Ascending aorta (tissue), 2 donors: Measurements from ENCODE around the gene KRT78. TPM values are rescaled to one million over a fixed set of nuclear protein-coding genes. Genes with fewer than 3 reads are reported as not detected.

ENCODE experiments used
- DNase-seq, 2 donors: peaks; one replicate each; pipeline ENCODE4 v3.0.0-alpha.2; 2019; ENCODE audit warnings: low spot score in 2 of 2
- H3K27ac ChIP-seq, 2 donors: fragments of 200-600 bp; sonication (generic); one replicate each; pipeline ENCODE4 v1.5.1; 2016 to 2017; ENCODE audit warnings: mild to moderate bottlenecking in 1 of 2
- H3K27me3 ChIP-seq: fragments of 200-600 bp; sonication (generic); one replicate; pipeline ENCODE4 v1.5.1; 2017
- H3K36me3 ChIP-seq, 2 donors: fragments of 200-600 bp; sonication (generic); one replicate each; pipeline ENCODE4 v1.5.1; 2016
- H3K4me1 ChIP-seq, 2 donors: fragments of 200-600 bp; sonication (generic); one replicate each; pipeline ENCODE4 v1.5.1; 2016 to 2017; ENCODE audit warnings: mild to moderate bottlenecking in 1 of 2
- H3K4me3 ChIP-seq, 2 donors: fragments of 200-600 bp; sonication (generic); one replicate each; pipeline ENCODE4 v1.5.1; 2016 to 2017; ENCODE audit warnings: mild to moderate bottlenecking in 1 of 2
- H3K9me3 ChIP-seq, 2 donors: fragments of 200-600 bp; sonication (generic); one replicate each; pipeline ENCODE4 v1.5.1; 2016
- intact Hi-C: fragments of 100-400 bp; cut with DNase I; formaldehyde crosslinking; loops from one replicate; pipeline ENCODE4 v1.15.1; 2023
- total RNA-seq: library from RNA; depleted of rRNA; stranded (reverse); fragments of >200 nt; gene quantifications from one replicate; pipeline ENCODE4 v1.1.0, GENCODE V29; 2016
- TF ChIP-seq, protein P1 (sequence below), 3 experiments: fragments of 200-600 bp in 2 of 3; fragments of 450-650 bp in 1 of 3; sonication (generic) in 2 of 3; IDR thresholded peaks; one replicate each; pipeline ENCODE4 v1.5.1; 2016 to 2019; ENCODE audit warnings: antibody characterized with exemption in 3 of 3, mild to moderate bottlenecking in 1 of 3, moderate library complexity in 1 of 3

Gene KRT78
- total RNA-seq, 1 donor from 2014 or later, result not detected

DNA sequence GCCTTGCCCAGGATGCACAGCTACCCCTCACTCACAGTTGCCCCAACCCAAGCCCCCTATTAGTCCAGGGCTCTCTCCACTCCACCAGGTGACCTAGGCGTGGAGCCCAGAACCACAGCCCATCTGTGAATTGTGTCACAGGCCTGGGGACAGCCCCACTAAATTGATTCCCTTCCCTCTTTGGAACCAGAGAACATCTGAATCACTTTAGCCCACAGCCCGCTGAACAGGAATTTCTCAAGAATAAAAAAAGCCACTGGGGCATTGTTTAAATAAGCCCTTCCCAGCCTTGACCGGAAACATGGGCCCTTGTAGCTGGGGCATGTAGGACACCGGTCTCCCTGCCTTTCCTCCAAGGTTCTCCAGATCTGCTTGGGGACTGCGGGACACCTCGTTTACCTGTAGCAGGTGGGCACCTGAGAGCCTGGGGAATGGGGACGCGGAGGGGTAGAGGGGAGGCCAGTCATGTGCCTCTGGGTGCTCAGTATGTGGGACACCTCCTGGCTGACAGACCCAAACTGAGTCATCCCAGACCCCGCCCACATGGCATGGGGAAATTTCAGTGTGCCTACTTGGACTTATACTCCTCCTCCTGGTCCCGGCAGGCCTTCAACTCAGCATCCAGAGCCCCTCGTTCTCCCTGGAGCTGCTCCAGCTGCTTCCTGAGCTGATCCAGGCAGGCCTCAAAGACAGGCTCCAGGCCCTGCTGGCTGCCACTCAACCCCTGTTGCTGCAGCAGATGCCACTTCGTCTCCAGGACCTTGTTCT is 1.3 kb downstream of the KRT78 start:
- H3K36me3 ChIP-seq, result no peaks in the 10 kb centered on the region
- H3K4me3 ChIP-seq, result no peak overlapping the region
- H3K27ac ChIP-seq, result no peak overlapping the region
- no peaks in the 10 kb centered on the region for H3K27me3 ChIP-seq
- TF ChIP-seq, protein P1, sequence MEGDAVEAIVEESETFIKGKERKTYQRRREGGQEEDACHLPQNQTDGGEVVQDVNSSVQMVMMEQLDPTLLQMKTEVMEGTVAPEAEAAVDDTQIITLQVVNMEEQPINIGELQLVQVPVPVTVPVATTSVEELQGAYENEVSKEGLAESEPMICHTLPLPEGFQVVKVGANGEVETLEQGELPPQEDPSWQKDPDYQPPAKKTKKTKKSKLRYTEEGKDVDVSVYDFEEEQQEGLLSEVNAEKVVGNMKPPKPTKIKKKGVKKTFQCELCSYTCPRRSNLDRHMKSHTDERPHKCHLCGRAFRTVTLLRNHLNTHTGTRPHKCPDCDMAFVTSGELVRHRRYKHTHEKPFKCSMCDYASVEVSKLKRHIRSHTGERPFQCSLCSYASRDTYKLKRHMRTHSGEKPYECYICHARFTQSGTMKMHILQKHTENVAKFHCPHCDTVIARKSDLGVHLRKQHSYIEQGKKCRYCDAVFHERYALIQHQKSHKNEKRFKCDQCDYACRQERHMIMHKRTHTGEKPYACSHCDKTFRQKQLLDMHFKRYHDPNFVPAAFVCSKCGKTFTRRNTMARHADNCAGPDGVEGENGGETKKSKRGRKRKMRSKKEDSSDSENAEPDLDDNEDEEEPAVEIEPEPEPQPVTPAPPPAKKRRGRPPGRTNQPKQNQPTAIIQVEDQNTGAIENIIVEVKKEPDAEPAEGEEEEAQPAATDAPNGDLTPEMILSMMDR (IDR thresholded peaks at IDR 0.05), result no peak
- no peaks in the 10 kb centered on the region for H3K4me1 ChIP-seq
- DNase-seq, result no peak
- intact Hi-C loops, result no loop called here
- no peaks in the 10 kb centered on the region for H3K9me3 ChIP-seq

DNA sequence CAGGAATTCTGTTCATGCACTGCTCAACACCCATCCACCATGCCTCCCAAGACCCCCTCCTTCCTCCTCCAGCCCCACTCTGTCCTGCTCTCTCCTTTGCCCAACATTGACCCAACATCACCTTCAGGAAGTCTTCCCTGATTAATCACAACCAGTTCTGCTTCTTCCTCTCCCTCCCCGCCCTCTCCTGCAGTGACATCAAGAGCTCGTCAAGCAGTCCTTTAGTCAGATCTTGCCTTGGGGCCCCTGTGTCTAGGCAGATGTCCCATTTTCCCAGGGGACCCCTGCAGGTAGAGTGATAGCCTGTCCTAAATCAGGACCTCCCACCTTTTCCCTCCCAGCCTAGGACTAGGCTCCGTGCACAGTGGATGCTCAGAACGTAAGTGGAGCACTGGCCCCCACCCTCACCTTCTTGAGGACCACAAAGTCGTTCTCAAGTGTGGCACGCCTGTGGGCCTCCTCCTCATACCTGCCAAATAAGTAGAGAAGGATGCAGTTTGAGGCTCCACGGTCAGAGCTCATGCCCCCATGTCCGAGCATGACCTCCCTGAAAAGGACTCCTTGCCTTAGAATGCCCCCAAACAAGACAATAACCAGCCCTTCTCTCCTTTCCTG is 2.3 kb downstream of the KRT78 start:
- Histone ChIP-seq H3K27ac (no peak overlapping the region), H3K36me3 (no peaks in the 10 kb centered on the region), H3K9me3 (no peaks in the 10 kb centered on the region), H3K27me3 (no peaks in the 10 kb centered on the region), H3K4me1 (no peaks in the 10 kb centered on the region), H3K4me3 (no peak overlapping the region)
- TF ChIP-seq, protein P1 (IDR thresholded peaks at IDR 0.05), result no peak
- DNase-seq, result no peak
- intact Hi-C loops, result no loop called here

DNA sequence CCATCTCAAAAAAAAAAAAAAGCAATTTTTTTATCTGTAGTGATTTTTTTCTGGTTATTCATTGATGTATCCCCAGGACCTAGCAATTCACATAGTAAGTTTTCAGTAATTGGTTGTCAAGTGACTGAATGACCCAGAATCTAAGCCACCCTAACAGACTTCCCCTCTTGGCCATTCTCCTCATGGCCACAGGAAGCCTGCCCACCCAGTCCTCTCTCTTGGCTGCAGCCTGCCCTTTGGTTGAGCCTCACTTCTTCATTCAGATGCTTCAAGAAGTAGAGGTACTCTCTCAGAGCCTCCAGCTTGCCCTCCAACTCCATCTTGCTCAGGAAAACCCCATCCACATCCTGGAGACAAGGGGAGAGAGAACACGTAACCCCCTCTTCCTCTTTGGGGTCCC is 2.8 kb downstream of the KRT78 start:
- H3K4me3 ChIP-seq, result no peak overlapping the region
- H3K9me3 ChIP-seq, result no peaks in the 10 kb centered on the region
- H3K36me3 ChIP-seq, result no peaks in the 10 kb centered on the region
- intact Hi-C loops, result no loop called here
- DNase-seq, result no peak
- no peaks in the 10 kb centered on the region for H3K4me1 ChIP-seq
- H3K27ac ChIP-seq, result no peak overlapping the region
- H3K27me3 ChIP-seq, result no peaks in the 10 kb centered on the region
- TF ChIP-seq, protein P1 (IDR thresholded peaks at IDR 0.05), result no peak

DNA sequence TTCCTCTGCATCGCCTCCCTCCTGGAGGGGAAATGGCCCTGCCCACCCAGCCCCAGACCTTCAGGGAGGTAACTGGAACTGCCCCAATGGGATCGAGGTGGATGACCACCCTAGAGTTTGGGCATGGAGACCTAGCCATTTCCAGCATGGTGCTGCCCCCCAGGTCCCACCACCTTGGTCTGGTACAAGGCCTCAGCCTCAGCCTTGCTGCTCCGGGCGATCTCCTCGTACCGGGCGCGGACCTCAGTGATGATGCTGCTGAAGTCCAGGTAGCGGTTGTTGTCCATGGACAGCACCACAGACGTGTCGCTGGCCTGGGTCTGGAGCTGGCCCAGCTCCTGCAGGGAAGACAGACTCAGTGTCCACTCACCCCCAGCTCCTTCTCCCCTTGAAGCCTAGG is 4.4 kb downstream of the KRT78 start:
- Histone ChIP-seq H3K4me1 (no peaks in the 10 kb centered on the region), H3K27ac (no peak overlapping the region), H3K4me3 (no peak overlapping the region), H3K9me3 (no peaks in the 10 kb centered on the region), H3K36me3 (no peaks in the 10 kb centered on the region), H3K27me3 (no peaks in the 10 kb centered on the region)
- DNase-seq, result no peak
- TF ChIP-seq, protein P1 (IDR thresholded peaks at IDR 0.05), result no peak
- intact Hi-C loops, result no loop called here

DNA sequence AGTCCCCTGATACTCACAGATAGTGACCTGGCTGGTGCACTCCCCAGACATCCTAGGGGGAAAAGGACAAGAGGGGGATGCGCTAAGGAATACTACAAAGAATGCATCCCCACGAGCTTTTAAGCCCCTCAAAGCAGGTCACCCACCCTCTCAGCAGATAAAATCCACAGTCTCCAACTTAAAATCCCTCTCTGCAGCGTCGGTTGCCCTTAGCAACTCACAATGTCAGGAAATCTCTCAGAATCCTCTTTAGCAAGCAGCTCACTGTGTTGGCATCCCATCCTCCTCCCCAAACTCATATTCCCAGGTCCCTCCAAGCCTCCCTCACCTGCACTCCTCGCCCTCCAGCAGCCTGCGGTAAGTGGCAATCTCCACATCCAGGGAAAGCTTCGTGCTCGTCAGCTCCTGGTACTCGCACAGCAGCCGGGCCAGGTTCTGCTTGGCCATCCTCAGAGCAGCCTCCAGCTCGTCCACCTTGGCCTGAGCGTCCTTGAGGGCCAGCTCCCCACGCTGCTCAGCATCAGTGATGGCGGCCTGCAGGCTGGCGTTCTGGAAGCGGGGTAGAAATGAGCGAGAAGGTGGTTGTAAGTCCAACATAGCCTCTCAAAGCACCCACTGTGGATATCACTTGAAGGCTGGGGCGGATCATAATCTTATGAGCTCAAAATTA is 9.2 kb downstream of the KRT78 start:
- no peaks in the 10 kb centered on the region for H3K36me3 ChIP-seq
- DNase-seq, result no peak
- TF ChIP-seq, protein P1 (IDR thresholded peaks at IDR 0.05), result no peak
- intact Hi-C loops, result no loop called here
- H3K4me3 ChIP-seq, result no peak overlapping the region
- no peaks in the 10 kb centered on the region for H3K9me3 ChIP-seq
- no peaks in the 10 kb centered on the region for H3K4me1 ChIP-seq
- H3K27ac ChIP-seq, result no peak overlapping the region
- H3K27me3 ChIP-seq, result no peaks in the 10 kb centered on the region
